HepG2 (cell line): Measurements from ENCODE around the gene CCSER1. TPM values are rescaled to one million over a fixed set of nuclear protein-coding genes. Genes with fewer than 3 reads are reported as not detected.
"Not testable (repeated sequence)": the region's sequence is repeated elsewhere in the genome, so short reads cannot be mapped to it uniquely, and the experiment has no call there.

Source experiments
- ATAC-seq: fragments of 200-7000 bp; cut with Tn5 transposase; 3 replicates; pipeline ENCODE4 v1.9.1; 2020; ENCODE audit warnings: mild to moderate bottlenecking, moderate library complexity
- BruUV-seq: library from RNA; stranded (reverse); fragments of 400-500 nt; replicated peaks from 2 replicates; lab custom pipeline; 2021; lab: Mats Ljungman, UMichigan
- CTCF ChIA-PET: fragments of 300-600 bp; formaldehyde crosslinking; extraction: SDS; loops from one replicate; lab custom pipeline; 2021; ENCODE audit warnings: low total read pairs, inconsistent platforms, low intra/inter-chr PET ratio; lab: Yijun Ruan, JAX
- POLR2A ChIA-PET: fragments of 350-600 bp; sonication (Branson Sonifier 250); formaldehyde crosslinking; loops from one replicate; lab custom pipeline; 2020; ENCODE audit warnings: antibody characterized with exemption, inconsistent platforms; lab: Yijun Ruan, JAX
- DNase-seq: peaks from one replicate; pipeline ENCODE4 v3.0.0-alpha.2; 2015; ENCODE audit warnings: low spot score
- FAIRE-seq: peaks from 3 replicates; lab custom pipeline; 2011; peaks lifted over from hg19 to GRCh38; lab: Jason Lieb, UNC
- H2AFZ ChIP-seq: one replicate; pipeline ENCODE4 v1.6.1; 2011; ENCODE audit warnings: low read length, inconsistent platforms
- H3K27ac ChIP-seq: fragments of 300-600 bp; 3 replicates; pipeline ENCODE4 v1.8.0; 2011; ENCODE audit warnings: mixed run types, mild to moderate bottlenecking, mixed read lengths, low read length, inconsistent platforms; ENCODE audit not compliant: insufficient read depth; ENCODE audit errors: extremely low read length
- H3K27me3 ChIP-seq, 2 experiments: fragments of 200-600 bp in 1 of 2; 2 replicates in 1 of 2; 3 replicates in 1 of 2; pipeline versions ENCODE4 v1.6.0 to v1.8.0; 2011; ENCODE audit warnings: low read length in 2 of 2, mild to moderate bottlenecking in 2 of 2, moderate library complexity in 2 of 2, inconsistent platforms in 1 of 2; ENCODE audit not compliant: insufficient read depth in 2 of 2, control insufficient read depth in 1 of 2
- H3K36me3 ChIP-seq, 2 experiments: fragments of 200-600 bp in 1 of 2; replicated peaks in 1 of 2; 2 replicates in 1 of 2; 3 replicates in 1 of 2; pipeline versions ENCODE4 v1.5.1 to v1.8.0; 2011; ENCODE audit warnings: low read length in 2 of 2, inconsistent platforms in 1 of 2; ENCODE audit not compliant: insufficient read depth in 2 of 2, control insufficient read depth in 1 of 2
- H3K4me1 ChIP-seq: 2 replicates; pipeline ENCODE4 v1.5.1; 2012; ENCODE audit warnings: low read length, inconsistent platforms; ENCODE audit not compliant: insufficient read depth
- H3K4me2 ChIP-seq: 2 replicates; pipeline ENCODE4 v1.6.0; 2011; ENCODE audit warnings: low read depth, low read length, inconsistent platforms
- H3K4me3 ChIP-seq, 3 experiments: fragments of 200-600 bp in 1 of 3; sonication (generic), shearing (Covaris generic) in 1 of 3; replicated peaks in 1 of 3; 2 replicates each; pipeline ENCODE4 v1.5.1; 2011 to 2016; ENCODE audit warnings: low read length in 3 of 3, inconsistent platforms in 2 of 3, low read depth in 2 of 3, mild to moderate bottlenecking in 2 of 3, control low read depth in 1 of 3, mixed read lengths in 1 of 3; ENCODE audit not compliant: insufficient read depth in 1 of 3
- H3K79me2 ChIP-seq: one replicate; pipeline ENCODE4 v1.6.1; 2011; ENCODE audit warnings: low read length, inconsistent platforms; ENCODE audit not compliant: insufficient read depth
- H3K9ac ChIP-seq: 2 replicates; pipeline ENCODE4 v1.6.0; 2011; ENCODE audit warnings: mild to moderate bottlenecking, low read depth, low read length, inconsistent platforms; ENCODE audit not compliant: insufficient read depth
- H3K9me3 ChIP-seq: 2 replicates; pipeline ENCODE4 v1.5.1; 2012; ENCODE audit warnings: mild to moderate bottlenecking, low read length
- H4K20me1 ChIP-seq: 2 replicates; pipeline ENCODE4 v1.6.0; 2011; ENCODE audit warnings: inconsistent platforms, mild to moderate bottlenecking, low read length, moderate library complexity; ENCODE audit not compliant: insufficient read depth
- CREB1 ChIP-seq, 2 experiments: fragments of 450-650 bp in 1 of 2; IDR thresholded peaks; 2 replicates each; pipeline ENCODE4 v1.6.1; 2016 to 2017; ENCODE audit warnings: control low read depth in 1 of 2, mild to moderate bottlenecking in 1 of 2, missing compliant biosample characterization in 1 of 2, missing genetic modification characterization in 1 of 2
- HMGXB3 ChIP-seq: sonication (generic); formaldehyde crosslinking; IDR thresholded peaks from 2 replicates; pipeline ENCODE4 v1.4.0; 2020; ENCODE audit warnings: missing genetic modification reagents, borderline replicate concordance
- HNRNPL ChIP-seq: fragments of 200-400 bp; formaldehyde crosslinking; IDR thresholded peaks from 2 replicates; pipeline ENCODE4 v1.6.1; 2017; ENCODE audit warnings: mild to moderate bottlenecking, low read depth, low read length
- KDM6A ChIP-seq: IDR thresholded peaks from 2 replicates; pipeline ENCODE4 v1.6.1; 2016; ENCODE audit warnings: low read depth
- MEF2D ChIP-seq: sonication (generic); formaldehyde crosslinking; IDR thresholded peaks from 2 replicates; pipeline ENCODE4 v1.5.1; 2020; ENCODE audit warnings: mild to moderate bottlenecking, missing genetic modification reagents
- SNAPC2 ChIP-seq: sonication (generic); formaldehyde crosslinking; IDR thresholded peaks from 2 replicates; pipeline ENCODE4 v1.8.1; 2022; ENCODE audit warnings: mild to moderate bottlenecking, missing genetic modification reagents
- ZBTB43 ChIP-seq: sonication (generic); formaldehyde crosslinking; conservative IDR thresholded peaks from 2 replicates; pipeline ENCODE4 v1.4.0; 2020; ENCODE audit warnings: missing genetic modification reagents
- ZNF263 ChIP-seq: sonication (generic); formaldehyde crosslinking; IDR thresholded peaks from 2 replicates; pipeline ENCODE4 v1.4.0; 2020; ENCODE audit warnings: missing genetic modification reagents
- ZNF354B ChIP-seq: sonication (generic); formaldehyde crosslinking; IDR thresholded peaks from 2 replicates; pipeline ENCODE4 v1.8.0; 2022; ENCODE audit warnings: mild to moderate bottlenecking, missing genetic modification reagents
- ZNF446 ChIP-seq: sonication (generic); formaldehyde crosslinking; IDR thresholded peaks from 2 replicates; pipeline ENCODE4 v1.5.0; 2020; ENCODE audit warnings: mild to moderate bottlenecking, missing genetic modification reagents
- ZNF501 ChIP-seq: sonication (generic); formaldehyde crosslinking; IDR thresholded peaks from 2 replicates; pipeline ENCODE4 v1.5.1; 2020; ENCODE audit warnings: mild to moderate bottlenecking, moderate library complexity, missing genetic modification reagents
- ZNF674 ChIP-seq: sonication (generic); formaldehyde crosslinking; IDR thresholded peaks from 2 replicates; pipeline ENCODE4 v1.5.0; 2020; ENCODE audit warnings: low read depth, mild to moderate bottlenecking, missing genetic modification reagents
- ZNF777 ChIP-seq: sonication (generic); formaldehyde crosslinking; IDR thresholded peaks from 2 replicates; pipeline ENCODE4 v1.4.0; 2020; ENCODE audit warnings: missing genetic modification reagents
- ZSCAN20 ChIP-seq: sonication (generic); formaldehyde crosslinking; IDR thresholded peaks from 2 replicates; pipeline ENCODE4 v1.4.0; 2020; ENCODE audit warnings: missing genetic modification reagents, mild to moderate bottlenecking, borderline replicate concordance
- WGBS: methylation state at CpG from one replicate; pipeline ENCODE4 v1.1.6; 2017; ENCODE audit warnings: low lambda C conversion rate; 5-methylcytosine and 5-hydroxymethylcytosine counted together
- in situ Hi-C: cut with HindIII; loops from 2 replicates; pipeline ENCODE4 v1.10.0; 2017; ENCODE audit warnings: low pct_unique_long_range_greater_than_20kb; ENCODE audit not compliant: extremely low pct_ligation_motif_present
- intact Hi-C: fragments of 100-400 bp; cut with micrococcal nuclease; formaldehyde crosslinking; loops from one replicate; pipeline ENCODE4 v1.10.0; 2022; ENCODE audit not compliant: unreplicated experiment
- polyA plus RNA-seq, 8 experiments: library from polyadenylated mRNA; depleted of rRNA in 3 of 8; stranded (reverse) in 7 of 8; unstranded in 1 of 8; fragments of >200 nt; fragmentation: Illumina TruSeq in 4 of 8; extraction: Trizol in 4 of 8; gene quantifications; 2 replicates each; pipeline versions ENCODE4 v1.2.1 to v1.2.3, GENCODE V29; 2011 to 2016; ENCODE audit warnings: low read depth in 4 of 8, missing spikeins in 1 of 8, mixed read lengths in 1 of 8; ENCODE audit not compliant: insufficient read depth in 1 of 8
- total RNA-seq, 5 experiments: library from RNA; depleted of rRNA; stranded (reverse); fragments of >200 nt; fragmentation: Illumina TruSeq; extraction: Trizol; gene quantifications; 2 replicates each; pipeline ENCODE4 v1.2.3, GENCODE V29; 2016; ENCODE audit warnings: low read depth in 1 of 5

CCSER1 gene
- total and polyA plus RNA-seq, 2 of the 13 experiments (the other 11 are each of a cell fraction or from before 2014, with no cell fraction given) = not detected

- intact Hi-C loops = no loop called here
- POLR2A ChIA-PET = no interaction called here
- H3K27ac ChIP-seq = no peak overlapping the region
- no peak overlapping the region for H2AFZ ChIP-seq
- ATAC-seq = no peak
- no peak overlapping the region for H3K9ac ChIP-seq
- FAIRE-seq = no peak
- no peak for DNase-seq
- WGBS = 8% methylated on average over 4 of the region's 6 CpGs
- TF ChIP-seq ZNF501 (no peak), ZNF446 (CRISPR knock-in tag) (no peak), ZNF263 (CRISPR knock-in tag) (no peak), ZNF777 (CRISPR knock-in tag) (no peak), SNAPC2 (CRISPR knock-in tag) (no peak), CREB1 (IDR thresholded peaks at IDR 0.05) (no peak), CREB1 (CRISPR knock-in tag; IDR thresholded peaks at IDR 0.05) (no peak), KDM6A (CRISPR knock-in tag) (no peak), MEF2D (no peak), ZNF674 (CRISPR knock-in tag) (no peak), HNRNPL (no peak), HMGXB3 (CRISPR knock-in tag) (no peak), ZNF354B (no peak), ZSCAN20 (CRISPR knock-in tag) (no peak), ZBTB43 (no peak)
- TF ChIP-seq, all 625 proteins: peak for 0
- Histone ChIP-seq H3K4me3 (no peak overlapping the region), H3K4me1 (no peaks in the 10 kb centered on the region), H3K36me3 (no peaks in the 10 kb centered on the region), H3K4me2 (no peak overlapping the region), H3K27me3 (no peaks in the 10 kb centered on the region), H4K20me1 (no peaks in the 10 kb centered on the region), H3K9me3 (no peaks in the 10 kb centered on the region), H3K79me2 (no peaks in the 10 kb centered on the region)
- CTCF ChIA-PET = no interaction called here
- no TSS peak for BruUV-seq
- in situ Hi-C loops = loop anchor here (25.0 kb wide), 1 partner anchor 1984 kb away; no protein-coding TSS in a partner anchor
Measured at GRCh38 chr4:90403781-90404180, 276.6 kb downstream of the CCSER1 start.

GRCh38 chr4:90407897-90408296 is 280.7 kb downstream of the CCSER1 start:
- FAIRE-seq, ATAC-seq, DNase-seq, H3K36me3 ChIP-seq, H4K20me1 ChIP-seq, H3K4me1 ChIP-seq, H3K79me2 ChIP-seq, BruUV-seq, H3K27me3 ChIP-seq, H2AFZ ChIP-seq, H3K27ac ChIP-seq, H3K4me2 ChIP-seq, POLR2A ChIA-PET, intact Hi-C loops, H3K4me3 ChIP-seq, H3K9me3 ChIP-seq, CTCF ChIA-PET, H3K9ac ChIP-seq: not testable (repeated sequence)
- 15% methylated on average over 2 of the region's 11 CpGs for WGBS
- in situ Hi-C loops = loop anchor here (25.0 kb wide), 1 partner anchor 1979 kb away; no protein-coding TSS in a partner anchor
